IPS-15b (cell line): ENCODE results near the gene CPD.

Experiments
- H3K27me3 ChIP-seq: one replicate; pipeline ENCODE4 v1.6.1; 2013; ENCODE audit warnings: low read length; ENCODE audit not compliant: control insufficient read depth, insufficient read depth
- H3K36me3 ChIP-seq: one replicate; pipeline ENCODE4 v1.6.1; 2013; ENCODE audit warnings: low read length; ENCODE audit not compliant: control insufficient read depth, insufficient read depth
- H3K4me1 ChIP-seq: one replicate; pipeline ENCODE4 v1.6.1; 2013; ENCODE audit warnings: mild to moderate bottlenecking, low read length; ENCODE audit not compliant: control insufficient read depth, insufficient read depth
- H3K4me3 ChIP-seq: one replicate; pipeline ENCODE4 v1.5.1; 2013; ENCODE audit warnings: low read depth, low read length
- H3K9ac ChIP-seq: one replicate; pipeline ENCODE4 v1.6.1; 2013; ENCODE audit warnings: low read depth, mild to moderate bottlenecking, low read length
- H3K9me3 ChIP-seq: one replicate; pipeline ENCODE4 v1.6.1; 2013; ENCODE audit warnings: mild to moderate bottlenecking, low read length; ENCODE audit not compliant: control insufficient read depth, insufficient read depth

CPD gene

DNA sequence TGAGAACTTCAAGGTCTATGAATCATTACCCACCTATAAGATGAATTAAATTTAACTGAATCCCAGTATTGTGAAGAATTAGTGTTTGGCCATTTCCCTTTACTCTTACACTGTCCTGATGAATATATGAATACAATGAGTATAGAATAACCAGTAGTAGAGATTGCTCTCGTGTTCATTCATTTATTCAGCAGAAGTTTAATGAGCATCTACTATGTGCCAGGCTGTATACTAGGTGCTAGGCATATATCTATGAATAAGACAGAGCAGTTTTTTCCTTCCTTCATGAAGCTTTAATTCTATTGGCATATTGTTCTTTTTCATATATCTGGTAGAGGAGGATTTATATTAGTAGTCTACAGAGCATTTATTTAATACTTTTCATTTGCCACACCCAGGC, 104.4 kb downstream of the CPD start:
- H3K4me1 ChIP-seq, result no peaks in the 10 kb centered on the region
- H3K9me3 ChIP-seq, result no peaks in the 10 kb centered on the region
- no peaks in the 10 kb centered on the region for H3K27me3 ChIP-seq
- no peak overlapping the region for H3K4me3 ChIP-seq
- H3K36me3 ChIP-seq, result peaks cover 13% of the 10 kb centered on the region
- H3K9ac ChIP-seq, result no peak overlapping the region

DNA sequence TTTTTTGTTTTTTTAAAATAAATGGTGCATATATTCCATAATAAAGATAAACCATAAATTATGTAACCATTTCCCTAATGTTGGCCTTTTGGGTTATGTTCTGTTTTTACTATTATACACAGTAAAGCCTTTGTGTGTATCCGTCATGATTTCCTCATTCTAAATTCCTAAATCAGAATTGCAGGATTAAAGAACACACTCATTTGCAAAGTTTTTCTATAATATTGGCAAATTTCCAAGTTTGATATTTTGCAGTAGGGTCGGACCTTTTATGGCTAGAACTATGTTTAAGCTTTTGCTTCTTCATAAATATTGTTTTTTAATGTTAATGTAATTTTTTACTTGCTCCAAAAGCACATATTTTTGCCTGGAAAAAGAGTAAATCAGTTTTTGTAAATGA, 115.1 kb downstream of the CPD start:
- Histone ChIP-seq H3K4me1 (no peaks in the 10 kb centered on the region), H3K36me3 (peaks cover 16% of the 10 kb centered on the region), H3K27me3 (no peaks in the 10 kb centered on the region), H3K4me3 (no peak overlapping the region), H3K9ac (no peak overlapping the region), H3K9me3 (no peaks in the 10 kb centered on the region)

DNA sequence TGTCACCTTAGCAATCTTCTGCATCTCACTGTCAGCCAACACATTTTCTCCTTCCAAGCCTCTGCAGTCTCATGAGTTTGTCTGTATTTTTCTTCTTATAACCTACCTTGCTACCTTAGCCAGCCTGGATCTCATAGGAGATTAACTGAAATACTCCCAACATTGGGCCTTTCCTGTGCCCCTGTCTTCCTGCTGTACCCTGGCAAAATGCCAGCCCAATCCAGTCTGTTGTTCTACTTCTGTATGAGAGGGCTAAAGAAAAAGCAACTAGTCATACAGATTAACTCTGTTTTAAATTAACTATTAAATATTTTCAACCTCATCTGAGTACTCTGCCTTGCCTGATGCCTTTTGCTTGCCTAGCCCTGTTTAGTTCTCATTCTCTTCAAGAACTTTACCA, 116.9 kb downstream of the CPD start:
- Histone ChIP-seq H3K36me3 (peaks cover 16% of the 10 kb centered on the region), H3K27me3 (no peaks in the 10 kb centered on the region), H3K4me1 (no peaks in the 10 kb centered on the region), H3K4me3 (no peak overlapping the region), H3K9me3 (no peaks in the 10 kb centered on the region), H3K9ac (no peak overlapping the region)

DNA sequence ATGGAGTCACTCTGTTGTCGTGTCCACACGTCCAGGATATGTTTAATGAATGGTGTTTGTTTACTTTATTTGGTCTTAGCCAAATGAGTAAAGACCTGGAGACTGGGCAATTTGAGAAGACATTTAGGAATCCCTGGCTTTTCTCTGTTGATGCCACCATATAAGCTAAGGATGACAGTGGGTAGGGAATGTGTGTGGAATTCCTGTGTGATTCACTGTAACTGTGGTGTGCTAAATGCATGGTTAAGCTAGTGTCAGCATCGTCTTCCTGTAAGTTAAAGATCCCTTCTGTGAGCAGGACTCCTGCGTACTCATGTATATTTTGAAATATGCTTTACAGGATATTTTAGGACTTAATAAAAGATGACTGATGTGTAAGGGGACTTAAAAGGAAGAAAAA, 124.8 kb downstream of the CPD start:
- Histone ChIP-seq H3K27me3 (no peaks in the 10 kb centered on the region), H3K4me1 (peaks cover 4% of the 10 kb centered on the region), H3K9ac (no peak overlapping the region), H3K4me3 (no peak overlapping the region), H3K36me3 (no peaks in the 10 kb centered on the region), H3K9me3 (no peaks in the 10 kb centered on the region)

DNA sequence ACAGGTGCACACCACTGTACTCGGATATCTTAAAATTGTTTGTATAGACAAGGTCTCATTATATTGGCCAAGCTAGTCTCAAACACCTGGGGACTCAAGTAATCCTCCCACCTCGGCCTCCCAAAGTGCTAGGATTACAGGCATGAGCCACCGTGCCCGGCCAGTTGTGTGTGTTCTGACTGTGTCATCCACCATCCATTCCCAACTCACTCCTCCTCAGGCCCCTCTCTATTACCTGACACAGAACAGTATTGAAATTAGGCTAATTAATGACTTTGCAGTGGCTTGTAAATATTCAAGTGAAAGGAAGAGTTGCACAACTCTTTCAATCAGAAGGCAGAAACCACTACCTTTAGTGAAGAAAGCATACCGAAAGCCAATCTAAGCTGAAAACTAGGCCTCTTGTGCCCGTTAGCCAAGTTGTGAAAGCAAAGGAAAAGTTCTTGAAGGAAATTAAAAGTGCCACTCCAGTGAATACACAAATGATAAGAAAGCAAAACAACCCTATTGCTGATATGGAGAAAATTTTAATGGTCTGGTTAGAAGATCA, 127.2 kb downstream of the CPD start:
- Histone ChIP-seq H3K9me3 (no peaks in the 10 kb centered on the region), H3K4me1 (peaks cover 4% of the 10 kb centered on the region), H3K9ac (no peak overlapping the region), H3K36me3 (no peaks in the 10 kb centered on the region), H3K27me3 (no peaks in the 10 kb centered on the region), H3K4me3 (no peak overlapping the region)

DNA sequence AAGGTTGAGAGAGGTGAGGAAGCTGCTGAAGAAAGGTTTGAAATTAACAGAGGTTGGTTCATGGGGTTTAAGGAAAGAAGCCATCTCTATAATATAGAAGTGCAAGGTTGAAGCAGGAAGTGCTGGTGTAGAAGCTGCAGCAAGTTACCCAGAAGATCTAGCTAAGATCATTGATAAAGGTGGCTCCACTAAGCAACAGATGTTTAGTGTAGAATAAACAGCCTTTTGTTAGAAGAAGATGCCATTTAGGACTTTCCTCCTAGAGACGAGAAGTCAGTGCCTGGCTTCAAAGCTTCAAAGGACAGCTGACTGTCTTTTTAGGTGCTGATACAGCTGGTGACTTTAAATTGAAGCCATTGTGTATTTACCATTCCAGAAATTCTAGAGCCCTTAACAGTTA, 127.8 kb downstream of the CPD start:
- Histone ChIP-seq H3K36me3 (no peaks in the 10 kb centered on the region), H3K9me3 (no peaks in the 10 kb centered on the region), H3K27me3 (no peaks in the 10 kb centered on the region), H3K4me1 (peaks cover 4% of the 10 kb centered on the region), H3K4me3 (no peak overlapping the region), H3K9ac (no peak overlapping the region)

DNA sequence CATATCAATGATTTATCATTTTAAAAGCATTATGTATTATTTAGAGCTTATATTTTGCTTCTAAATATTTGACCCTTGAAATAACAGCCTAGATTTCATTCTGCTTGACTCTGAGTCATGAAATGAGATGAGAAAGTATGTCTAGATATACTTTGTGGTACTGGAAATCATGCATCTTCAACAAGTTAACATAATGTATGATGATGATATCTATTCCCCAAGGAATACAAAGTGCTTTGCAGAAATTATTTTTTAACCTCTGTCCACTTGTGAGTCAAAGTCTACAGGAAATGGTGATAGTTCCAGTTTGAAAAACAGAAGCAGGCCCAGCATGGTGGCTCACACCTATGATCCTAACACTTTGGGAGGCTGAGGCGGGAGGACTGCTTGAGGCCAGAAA, 134.6 kb downstream of the CPD start:
- Histone ChIP-seq H3K4me1 (no peaks in the 10 kb centered on the region), H3K9ac (no peak overlapping the region), H3K4me3 (no peak overlapping the region), H3K9me3 (no peaks in the 10 kb centered on the region), H3K36me3 (no peaks in the 10 kb centered on the region), H3K27me3 (no peaks in the 10 kb centered on the region)

DNA sequence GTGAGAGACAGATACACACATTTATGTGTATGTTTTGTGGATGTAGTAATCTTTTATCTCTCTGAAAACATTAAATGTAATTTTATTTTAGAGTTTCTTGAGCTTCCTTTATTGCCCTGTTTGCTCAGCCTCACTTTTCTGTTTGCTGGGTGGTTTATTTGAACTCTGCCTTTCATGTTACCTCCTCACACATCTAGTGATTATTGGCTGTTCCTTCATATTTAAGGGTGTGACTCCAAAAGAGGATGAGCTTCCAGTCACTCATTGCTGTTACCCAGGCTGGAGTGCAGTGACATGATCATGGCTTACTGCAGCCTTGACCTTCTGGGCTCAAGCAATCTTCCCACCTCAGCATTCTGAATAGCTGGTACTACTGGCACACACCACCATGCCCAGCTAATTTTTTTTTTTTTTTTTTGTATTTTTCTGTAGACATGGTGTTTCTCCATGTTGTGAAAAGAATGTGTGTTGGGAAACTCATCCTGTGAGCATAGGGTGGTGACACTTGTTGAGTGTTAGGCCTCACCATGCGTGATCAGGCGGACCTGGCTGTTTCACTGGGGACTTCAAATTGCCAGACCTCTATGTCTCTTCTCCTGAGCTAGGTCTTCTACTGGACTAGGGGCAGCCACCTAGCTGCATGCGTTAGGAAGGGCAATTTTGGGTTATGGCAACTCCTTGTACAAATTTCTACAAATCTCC, 136.3 kb downstream of the CPD start:
- H3K27me3 ChIP-seq, result no peaks in the 10 kb centered on the region
- H3K9me3 ChIP-seq, result no peaks in the 10 kb centered on the region
- H3K9ac ChIP-seq, result no peak overlapping the region
- no peaks in the 10 kb centered on the region for H3K4me1 ChIP-seq
- H3K36me3 ChIP-seq, result no peaks in the 10 kb centered on the region
- H3K4me3 ChIP-seq, result no peak overlapping the region

DNA sequence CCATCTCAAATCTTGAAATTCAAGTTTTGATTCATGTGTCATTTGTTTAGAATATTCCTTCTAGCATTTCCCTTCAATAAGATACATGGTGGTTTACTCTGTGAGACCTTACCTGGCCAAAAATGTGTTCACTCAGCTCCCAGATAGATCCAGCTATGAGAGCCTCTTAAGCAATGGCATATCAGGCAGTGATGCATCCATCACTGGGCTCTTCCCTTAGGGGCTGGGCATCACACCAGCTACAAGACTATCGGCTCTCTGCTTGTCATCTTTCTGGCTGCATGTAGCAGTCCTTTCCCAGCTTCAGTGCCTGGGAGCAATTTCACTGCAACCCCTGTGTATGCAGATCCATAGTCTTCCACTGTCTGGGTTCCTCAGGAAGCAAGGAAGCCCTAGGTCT, 139.1 kb downstream of the CPD start:
- Histone ChIP-seq H3K4me3 (no peak overlapping the region), H3K27me3 (no peaks in the 10 kb centered on the region), H3K9me3 (no peaks in the 10 kb centered on the region), H3K36me3 (peaks cover 11% of the 10 kb centered on the region), H3K9ac (no peak overlapping the region), H3K4me1 (no peaks in the 10 kb centered on the region)

DNA sequence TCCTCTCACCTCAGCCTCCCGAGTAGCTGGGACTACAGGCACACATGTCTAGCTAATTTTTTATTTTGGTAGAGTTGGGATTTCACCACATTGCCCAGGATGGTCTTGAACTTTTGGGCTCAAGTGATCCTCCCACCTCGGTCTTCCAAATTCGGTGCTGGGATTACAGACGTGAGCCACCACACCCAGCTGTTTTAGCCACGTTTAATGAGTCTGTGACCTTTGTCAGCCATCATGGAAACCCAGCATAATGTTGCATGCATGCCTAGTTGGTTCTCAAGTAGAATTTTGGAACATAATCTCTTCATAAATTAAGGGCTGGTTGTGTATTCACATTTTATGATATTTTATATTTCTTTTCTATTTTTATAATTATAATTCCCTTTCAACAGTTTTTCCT, 140.4 kb downstream of the CPD start:
- H3K36me3 ChIP-seq, result peaks cover 13% of the 10 kb centered on the region
- H3K4me3 ChIP-seq, result no peak overlapping the region
- no peak overlapping the region for H3K9ac ChIP-seq
- no peaks in the 10 kb centered on the region for H3K4me1 ChIP-seq
- H3K27me3 ChIP-seq, result no peaks in the 10 kb centered on the region
- H3K9me3 ChIP-seq, result no peaks in the 10 kb centered on the region
